Neural cell (in vitro differentiated cells): ENCODE data around the gene ADCY2. TPM values are rescaled to one million over a fixed set of nuclear protein-coding genes. Genes with fewer than 3 reads are reported as not detected.

ENCODE experiments used
- H2AFZ ChIP-seq: fragments of 200-600, 300-800 bp; sonication (generic), shearing (Covaris generic); 2 replicates; pipeline ENCODE4 v1.6.0; 2014; ENCODE audit warnings: low read depth, mild to moderate bottlenecking, antibody characterized with exemption, low read length, moderate library complexity
- H3F3A ChIP-seq: fragments of 200-600 bp; shearing (Covaris generic); 2 replicates; pipeline ENCODE4 v1.6.1; 2016; ENCODE audit warnings: mild to moderate bottlenecking, moderate library complexity, mixed read lengths, antibody characterized with exemption, low read length; ENCODE audit not compliant: insufficient read depth, poor library complexity, severe bottlenecking
- H3K27ac ChIP-seq: fragments of 200-600, 300-800 bp; sonication (generic), shearing (Covaris generic); 2 replicates; pipeline ENCODE4 v1.5.1; 2014; ENCODE audit warnings: mild to moderate bottlenecking, low read length, moderate library complexity
- H3K27me3 ChIP-seq: fragments of 300-800, 200-600 bp; sonication (generic), shearing (Covaris generic); 2 replicates; pipeline ENCODE4 v1.6.0; 2014; ENCODE audit warnings: mild to moderate bottlenecking, low read depth, low read length, moderate library complexity; ENCODE audit not compliant: insufficient read depth
- H3K36me3 ChIP-seq: fragments of 300-800, 200-600 bp; sonication (generic), shearing (Covaris generic); 2 replicates; pipeline ENCODE4 v1.5.1; 2014; ENCODE audit warnings: mild to moderate bottlenecking, antibody characterized with exemption, low read length, moderate library complexity; ENCODE audit not compliant: insufficient read depth
- H3K4me2 ChIP-seq: fragments of 300-800, 200-600 bp; sonication (generic), shearing (Covaris generic); 2 replicates; pipeline ENCODE4 v1.6.0; 2014; ENCODE audit warnings: mild to moderate bottlenecking, low read length
- H3K4me3 ChIP-seq: fragments of 300-800, 200-600 bp; sonication (generic), shearing (Covaris generic); 2 replicates; pipeline ENCODE4 v1.5.1; 2014; ENCODE audit warnings: mild to moderate bottlenecking, low read length, moderate library complexity
- H3K79me2 ChIP-seq: fragments of 200-600 bp; shearing (Covaris generic); replicated peaks from 2 replicates; pipeline ENCODE4 v1.6.0; 2014; ENCODE audit warnings: mild to moderate bottlenecking, low read length, moderate library complexity; ENCODE audit not compliant: insufficient read depth
- H3K9ac ChIP-seq: fragments of 300-800, 200-600 bp; sonication (generic), shearing (Covaris generic); 2 replicates; pipeline ENCODE4 v1.6.1; 2016; ENCODE audit warnings: mild to moderate bottlenecking, low read length, mixed read lengths
- H3K9me2 ChIP-seq: fragments of 200-600 bp; shearing (Covaris generic); 2 replicates; pipeline ENCODE4 v1.6.1; 2016; ENCODE audit warnings: mild to moderate bottlenecking, low read length, mixed read lengths; ENCODE audit not compliant: insufficient read depth
- H3K9me3 ChIP-seq: fragments of 200-600, 300-800 bp; sonication (generic), shearing (Covaris generic); 2 replicates; pipeline ENCODE4 v1.6.1; 2016; ENCODE audit warnings: mild to moderate bottlenecking, mixed run types, low read length, moderate library complexity, mixed read lengths
- H4K20me1 ChIP-seq: fragments of 200-600 bp; shearing (Covaris generic); 2 replicates; pipeline ENCODE4 v1.6.1; 2016; ENCODE audit warnings: mild to moderate bottlenecking, mixed run types; ENCODE audit not compliant: insufficient read depth
- CTCF ChIP-seq: fragments of 450-650 bp; IDR thresholded peaks from 2 replicates; pipeline ENCODE4 v1.5.1; 2014; ENCODE audit warnings: antibody characterized with exemption, mild to moderate bottlenecking, moderate library complexity; ENCODE audit not compliant: poor library complexity, severe bottlenecking
- EP300 ChIP-seq: fragments of 450-650 bp; conservative IDR thresholded peaks from 2 replicates; pipeline ENCODE4 v1.6.1; 2014; ENCODE audit warnings: antibody characterized with exemption, mild to moderate bottlenecking, moderate library complexity; ENCODE audit not compliant: poor library complexity, severe bottlenecking
- EZH2 ChIP-seq: fragments of 200-600, 300-800 bp; shearing (Covaris generic), sonication (generic); IDR thresholded peaks from 2 replicates; pipeline ENCODE4 v1.6.1; 2014; ENCODE audit warnings: antibody characterized with exemption, low read length, borderline replicate concordance, mild to moderate bottlenecking; ENCODE audit not compliant: insufficient read depth, poor library complexity, severe bottlenecking
- MXI1 ChIP-seq: fragments of 450-650 bp; conservative IDR thresholded peaks from 2 replicates; pipeline ENCODE4 v1.6.1; 2014; ENCODE audit warnings: antibody characterized with exemption, mild to moderate bottlenecking; ENCODE audit not compliant: poor library complexity, severe bottlenecking
- POLR2AphosphoS5 ChIP-seq: IDR thresholded peaks from 2 replicates; pipeline ENCODE4 v1.6.1; 2012
- RAD21 ChIP-seq: fragments of 450-650 bp; conservative IDR thresholded peaks from 2 replicates; pipeline ENCODE4 v1.6.1; 2014; ENCODE audit warnings: antibody characterized with exemption, mild to moderate bottlenecking, moderate library complexity
- REST ChIP-seq: IDR thresholded peaks from 2 replicates; pipeline ENCODE4 v1.6.1; 2012; ENCODE audit warnings: borderline replicate concordance
- SMC3 ChIP-seq: fragments of 450-650 bp; conservative IDR thresholded peaks from 2 replicates; pipeline ENCODE4 v1.6.1; 2014; ENCODE audit warnings: antibody characterized with exemption, mild to moderate bottlenecking, moderate library complexity; ENCODE audit not compliant: poor library complexity
- TAF1 ChIP-seq: IDR thresholded peaks from 2 replicates; pipeline ENCODE4 v1.6.1; 2012; ENCODE audit warnings: low read depth
- polyA plus RNA-seq: library from polyadenylated mRNA; depleted of rRNA; stranded (reverse); fragments of >200 nt; gene quantifications from 2 replicates; pipeline ENCODE4 v1.2.3, GENCODE V29; 2014

The ADCY2 gene
- polyA plus RNA-seq, 1 donor from 2014 or later, result 1.9 TPM

DNA sequence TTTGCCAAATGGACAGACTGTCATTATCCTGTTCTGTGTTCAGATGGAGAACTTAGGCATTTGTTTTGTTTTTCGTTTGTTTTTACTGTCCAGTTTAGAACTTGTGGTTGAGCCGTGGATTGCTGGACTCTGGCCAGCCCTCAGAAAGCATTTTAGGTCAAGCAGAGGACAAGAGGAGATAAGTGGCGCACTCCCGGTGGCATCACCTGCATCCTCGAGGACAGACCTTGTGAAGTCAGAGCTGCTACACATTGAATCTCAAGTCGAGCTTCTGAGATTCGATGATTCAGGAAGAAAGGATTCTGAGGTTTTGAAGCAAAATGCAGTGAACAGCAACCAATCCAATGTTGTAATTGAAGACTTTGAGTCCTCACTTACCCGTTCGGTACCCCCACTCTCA, 481.9 kb downstream of the ADCY2 start:
- Histone ChIP-seq H3K79me2 (peaks cover 3% of the 10 kb centered on the region), H3K27ac (no peak overlapping the region), H3K9ac (no peak overlapping the region), H4K20me1 (no peaks in the 10 kb centered on the region), H3K4me3 (no peak overlapping the region), H2AFZ (no peak overlapping the region), H3K4me2 (no peak overlapping the region), H3F3A (no peaks in the 10 kb centered on the region), H3K27me3 (no peaks in the 10 kb centered on the region), H3K9me3 (no peaks in the 10 kb centered on the region), H3K36me3 (peaks cover 12% of the 10 kb centered on the region), H3K9me2 (no peaks in the 10 kb centered on the region)
- TF ChIP-seq EZH2 (no peak), CTCF (no peak), TAF1 (no peak), REST (no peak)

- H2AFZ ChIP-seq, result no peak overlapping the region
- no peak overlapping the region for H3K4me3 ChIP-seq
- H3K27me3 ChIP-seq, result no peaks in the 10 kb centered on the region
- H3K9me2 ChIP-seq, result no peaks in the 10 kb centered on the region
- H3K36me3 ChIP-seq, result peaks cover 12% of the 10 kb centered on the region
- TF ChIP-seq TAF1 (no peak), MXI1 (no peak), EP300 (no peak), POLR2AphosphoS5 (no peak), CTCF (no peak), EZH2 (no peak), REST (no peak), RAD21 (no peak), SMC3 (no peak)
- no peak overlapping the region for H3K9ac ChIP-seq
- H3K79me2 ChIP-seq, result peaks cover 3% of the 10 kb centered on the region
- H3K9me3 ChIP-seq, result no peaks in the 10 kb centered on the region
- no peak overlapping the region for H3K27ac ChIP-seq
- H4K20me1 ChIP-seq, result no peaks in the 10 kb centered on the region
- no peak overlapping the region for H3K4me2 ChIP-seq
- no peaks in the 10 kb centered on the region for H3F3A ChIP-seq
Measured at GRCh38 chr5:7878381-7878873, 482.5 kb downstream of the ADCY2 start.
